Activated naive CD4-positive, alpha-beta T cell treated with anti-CD3 and anti-CD28 coated beads, Interleukin-2, amount 50 U/mL, for 24 hours (primary cell): ENCODE data around the gene PEPD.

Source experiments
- H3K27ac Mint-ChIP-seq: one replicate; pipeline ENCODE4 v1.8.0; 2021; ENCODE audit warnings: mild to moderate bottlenecking, mixed read lengths
- H3K27me3 Mint-ChIP-seq: one replicate; pipeline ENCODE4 v1.8.0; 2021; ENCODE audit warnings: mixed read lengths
- H3K36me3 Mint-ChIP-seq: one replicate; pipeline ENCODE4 v1.8.0; 2021; ENCODE audit warnings: mixed read lengths
- H3K4me1 Mint-ChIP-seq: one replicate; pipeline ENCODE4 v1.8.0; 2021; ENCODE audit warnings: mixed read lengths
- H3K4me3 Mint-ChIP-seq: one replicate; pipeline ENCODE4 v1.8.0; 2021; ENCODE audit warnings: mild to moderate bottlenecking, mixed read lengths
- H3K9me3 Mint-ChIP-seq: one replicate; pipeline ENCODE4 v1.8.0; 2021; ENCODE audit warnings: mixed read lengths

Gene PEPD

GRCh38 chr19:33458171-33458633 lies 63.4 kb downstream of the PEPD start:
- Mint-ChIP-seq H3K27ac (no peak overlapping the region), H3K9me3 (no peaks in the 10 kb centered on the region), H3K27me3 (no peaks in the 10 kb centered on the region), H3K36me3 (no peaks in the 10 kb centered on the region), H3K4me3 (no peak overlapping the region), H3K4me1 (no peaks in the 10 kb centered on the region)

- Mint-ChIP-seq H3K4me1 (no peaks in the 10 kb centered on the region), H3K27ac (no peak overlapping the region), H3K27me3 (no peaks in the 10 kb centered on the region), H3K4me3 (no peak overlapping the region), H3K9me3 (no peaks in the 10 kb centered on the region), H3K36me3 (no peaks in the 10 kb centered on the region)
These were observed 64.8 kb downstream of the PEPD start for GRCh38 chr19:33456845-33457220.

GRCh38 chr19:33456076-33456844 lies 65.3 kb downstream of the PEPD start:
- no peaks in the 10 kb centered on the region for H3K4me1 Mint-ChIP-seq
- H3K4me3 Mint-ChIP-seq = no peak overlapping the region
- H3K9me3 Mint-ChIP-seq = no peaks in the 10 kb centered on the region
- no peaks in the 10 kb centered on the region for H3K27me3 Mint-ChIP-seq
- H3K36me3 Mint-ChIP-seq = no peaks in the 10 kb centered on the region
- H3K27ac Mint-ChIP-seq = no peak overlapping the region

GRCh38 chr19:33453265-33453664 lies 68.3 kb downstream of the PEPD start:
- H3K4me3 Mint-ChIP-seq = no peak overlapping the region
- H3K27ac Mint-ChIP-seq = no peak overlapping the region
- H3K4me1 Mint-ChIP-seq = no peaks in the 10 kb centered on the region
- no peaks in the 10 kb centered on the region for H3K9me3 Mint-ChIP-seq
- peaks cover 2% of the 10 kb centered on the region for H3K36me3 Mint-ChIP-seq
- no peaks in the 10 kb centered on the region for H3K27me3 Mint-ChIP-seq

- peaks cover 2% of the 10 kb centered on the region for H3K36me3 Mint-ChIP-seq
- no peaks in the 10 kb centered on the region for H3K4me1 Mint-ChIP-seq
- no peak overlapping the region for H3K27ac Mint-ChIP-seq
- H3K27me3 Mint-ChIP-seq = no peaks in the 10 kb centered on the region
- H3K9me3 Mint-ChIP-seq = no peaks in the 10 kb centered on the region
- no peak overlapping the region for H3K4me3 Mint-ChIP-seq
These were observed 70.9 kb downstream of the PEPD start for GRCh38 chr19:33450689-33451088.

- peaks cover 2% of the 10 kb centered on the region for H3K36me3 Mint-ChIP-seq
- H3K9me3 Mint-ChIP-seq = no peaks in the 10 kb centered on the region
These were observed 71.8 kb downstream of the PEPD start for GRCh38 chr19:33449799-33450198.

GRCh38 chr19:33448159-33448516 lies 73.5 kb downstream of the PEPD start:
- no peaks in the 10 kb centered on the region for H3K9me3 Mint-ChIP-seq
- no peaks in the 10 kb centered on the region for H3K4me1 Mint-ChIP-seq
- H3K36me3 Mint-ChIP-seq = peaks cover 2% of the 10 kb centered on the region
- H3K4me3 Mint-ChIP-seq = no peak overlapping the region
- H3K27ac Mint-ChIP-seq = no peak overlapping the region
- no peaks in the 10 kb centered on the region for H3K27me3 Mint-ChIP-seq

More at GRCh38 chr19:33449799-33450198, 71.8 kb downstream of the PEPD start:
- Mint-ChIP-seq H3K4me1 (no peaks in the 10 kb centered on the region), H3K27ac (no peak overlapping the region), H3K4me3 (no peak overlapping the region), H3K27me3 (no peaks in the 10 kb centered on the region)

- no peaks in the 10 kb centered on the region for H3K27me3 Mint-ChIP-seq
- no peak overlapping the region for H3K27ac Mint-ChIP-seq
- H3K36me3 Mint-ChIP-seq = peaks cover 2% of the 10 kb centered on the region
- no peak overlapping the region for H3K4me3 Mint-ChIP-seq
- H3K9me3 Mint-ChIP-seq = no peaks in the 10 kb centered on the region
- no peaks in the 10 kb centered on the region for H3K4me1 Mint-ChIP-seq
These were observed 74.0 kb downstream of the PEPD start for GRCh38 chr19:33447336-33448158.

- Mint-ChIP-seq H3K27me3 (no peaks in the 10 kb centered on the region), H3K9me3 (no peaks in the 10 kb centered on the region), H3K36me3 (peaks cover 2% of the 10 kb centered on the region), H3K4me1 (no peaks in the 10 kb centered on the region), H3K27ac (no peak overlapping the region), H3K4me3 (no peak overlapping the region)
These were observed 75.0 kb downstream of the PEPD start for GRCh38 chr19:33446330-33447293.

GRCh38 chr19:33445442-33446329 lies 75.9 kb downstream of the PEPD start:
- no peaks in the 10 kb centered on the region for H3K27me3 Mint-ChIP-seq
- H3K9me3 Mint-ChIP-seq = no peaks in the 10 kb centered on the region
- peaks cover 2% of the 10 kb centered on the region for H3K36me3 Mint-ChIP-seq
- no peaks in the 10 kb centered on the region for H3K4me1 Mint-ChIP-seq
- H3K27ac Mint-ChIP-seq = no peak overlapping the region
- H3K4me3 Mint-ChIP-seq = no peak overlapping the region

- Mint-ChIP-seq H3K36me3 (peaks cover 2% of the 10 kb centered on the region), H3K27ac (no peak overlapping the region), H3K9me3 (no peaks in the 10 kb centered on the region), H3K4me1 (no peaks in the 10 kb centered on the region), H3K27me3 (no peaks in the 10 kb centered on the region), H3K4me3 (no peak overlapping the region)
These were observed 76.8 kb downstream of the PEPD start for GRCh38 chr19:33444562-33445441.

GRCh38 chr19:33443638-33444561 lies 77.7 kb downstream of the PEPD start:
- no peak overlapping the region for H3K27ac Mint-ChIP-seq
- no peaks in the 10 kb centered on the region for H3K4me1 Mint-ChIP-seq
- H3K4me3 Mint-ChIP-seq = no peak overlapping the region
- H3K9me3 Mint-ChIP-seq = no peaks in the 10 kb centered on the region
- no peaks in the 10 kb centered on the region for H3K36me3 Mint-ChIP-seq
- no peaks in the 10 kb centered on the region for H3K27me3 Mint-ChIP-seq

- no peaks in the 10 kb centered on the region for H3K4me1 Mint-ChIP-seq
- no peaks in the 10 kb centered on the region for H3K9me3 Mint-ChIP-seq
- no peak overlapping the region for H3K4me3 Mint-ChIP-seq
- H3K36me3 Mint-ChIP-seq = no peaks in the 10 kb centered on the region
- H3K27ac Mint-ChIP-seq = no peak overlapping the region
- no peaks in the 10 kb centered on the region for H3K27me3 Mint-ChIP-seq
These were observed 78.9 kb downstream of the PEPD start for GRCh38 chr19:33442706-33443105.
